ENCODE measurements around the gene RPL27.
"Not testable (repeated sequence)": the region's sequence is repeated elsewhere in the genome, so short reads cannot be mapped to it uniquely, and the experiment has no call there.

Gene RPL27

DNA sequence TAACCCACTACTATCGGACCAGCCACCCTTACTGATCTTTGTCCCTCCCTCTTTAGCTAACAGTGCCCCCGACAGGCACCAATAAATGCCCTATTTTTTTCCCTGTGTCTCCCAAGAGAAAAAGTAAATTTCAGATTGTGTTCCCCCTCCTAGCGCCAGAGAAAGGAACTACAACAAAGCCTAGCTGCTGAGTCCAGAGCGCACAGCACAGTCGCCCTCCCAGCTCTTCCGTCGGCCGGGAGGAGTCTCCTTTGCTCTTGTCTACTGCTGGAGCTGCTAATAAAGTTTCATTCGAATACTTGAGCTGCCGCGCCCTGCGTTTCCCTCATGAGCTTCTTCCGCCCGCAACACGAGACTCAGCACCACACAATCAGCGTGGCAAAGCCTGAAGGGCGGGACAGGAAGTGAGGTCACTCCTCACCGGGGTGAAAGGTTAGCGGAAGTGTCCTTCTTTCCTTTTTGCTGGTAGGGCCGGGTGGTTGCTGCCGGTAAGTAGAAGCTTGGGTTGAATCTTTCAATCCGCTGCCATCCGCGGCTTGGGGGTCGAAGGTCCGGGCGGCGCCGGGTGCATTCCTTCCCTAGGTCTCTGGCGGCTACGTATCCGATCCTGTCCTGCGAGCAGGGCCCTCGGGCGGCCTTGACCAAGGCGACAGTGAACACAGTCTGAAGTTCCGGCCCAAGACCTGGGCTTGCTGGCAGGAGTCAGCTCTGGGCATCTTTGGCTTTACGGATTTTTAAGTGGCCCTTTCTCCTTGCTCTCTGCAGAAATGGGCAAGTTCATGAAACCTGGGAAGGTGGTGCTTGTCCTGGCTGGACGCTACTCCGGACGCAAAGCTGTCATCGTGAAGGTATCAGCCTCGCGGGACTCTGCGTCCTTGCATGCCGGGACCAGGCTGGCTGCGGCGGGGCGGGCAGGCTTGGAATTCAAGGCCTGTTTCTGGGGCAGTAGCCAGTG is at the start of gene RPL27:
Gene RPL27, plus strand, starts transcription at position 436 of the 955 bp plus-strand sequence. Its CDS starts 332 bp downstream, at position 768.
- peak; percentile 100 for DNase-seq (ENCODE audit: low spot score)

GRCh38 chr17:42950044-42950783 is 48.0 kb upstream of the RPL27 start:
- DNase-seq (ENCODE audit: low spot score), result no peak

DNA sequence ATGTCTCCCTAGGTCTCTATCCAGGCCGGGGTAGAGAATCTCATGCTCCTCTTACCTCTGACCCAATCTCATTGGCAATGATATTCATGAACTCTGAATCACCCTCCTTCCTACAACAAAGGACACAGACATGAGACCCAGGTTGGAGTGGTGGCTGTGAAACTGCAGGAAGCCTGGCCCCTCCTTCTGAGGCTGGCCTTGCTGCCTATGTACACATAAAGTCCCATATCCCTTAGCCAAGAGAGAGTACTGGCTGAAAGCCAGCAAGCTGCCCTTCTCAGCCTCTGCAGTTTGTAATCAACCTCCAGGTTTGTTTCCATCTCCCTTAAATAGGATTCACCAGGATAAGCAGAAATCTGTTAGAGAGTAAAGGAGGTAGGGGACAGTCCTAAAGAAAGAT is 44.5 kb upstream of the RPL27 start:
- DNase-seq (ENCODE audit: low spot score), result no peak

GRCh38 chr17:42964161-42964932 is 33.9 kb upstream of the RPL27 start, which contains the start of gene AARSD1:
TSS of gene AARSD1 (minus strand) at chr17:42964454. CDS start at chr17:42964440, 14 bp downstream.
- peak; percentile 92 for DNase-seq (ENCODE audit: low spot score)

GRCh38 chr17:42967925-42968324 is 30.3 kb upstream of the RPL27 start:
- DNase-seq (ENCODE audit: low spot score), result no peak

DNA sequence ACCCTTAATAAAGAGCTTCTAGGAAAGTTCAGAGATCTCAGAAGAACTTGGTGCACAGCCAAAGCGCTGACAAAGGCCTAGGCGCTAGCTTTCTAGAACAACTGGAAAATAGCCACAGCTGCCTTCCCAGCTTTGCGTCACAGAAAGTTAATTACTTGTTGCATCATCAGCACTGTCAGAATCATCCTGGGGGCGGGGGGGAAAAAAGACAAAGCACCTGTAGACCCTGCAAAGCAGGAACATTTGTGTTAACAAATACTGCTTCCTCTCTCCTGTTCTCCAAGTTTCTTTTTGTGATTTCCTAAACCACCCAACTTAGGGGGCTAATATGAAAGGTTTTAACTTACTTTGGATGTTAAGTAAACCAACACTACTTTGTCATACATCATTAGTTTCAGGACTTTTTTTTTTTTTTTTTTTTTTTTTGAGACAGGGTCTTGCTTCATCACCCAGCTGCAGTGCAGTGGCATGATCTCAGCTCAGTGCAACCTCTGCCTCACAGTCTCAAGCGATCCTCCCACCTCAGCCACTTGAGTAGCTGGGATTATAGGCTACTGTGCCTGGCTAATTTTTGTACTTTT is 29.1 kb upstream of the RPL27 start:
- DNase-seq (ENCODE audit: low spot score), result no peak

DNA sequence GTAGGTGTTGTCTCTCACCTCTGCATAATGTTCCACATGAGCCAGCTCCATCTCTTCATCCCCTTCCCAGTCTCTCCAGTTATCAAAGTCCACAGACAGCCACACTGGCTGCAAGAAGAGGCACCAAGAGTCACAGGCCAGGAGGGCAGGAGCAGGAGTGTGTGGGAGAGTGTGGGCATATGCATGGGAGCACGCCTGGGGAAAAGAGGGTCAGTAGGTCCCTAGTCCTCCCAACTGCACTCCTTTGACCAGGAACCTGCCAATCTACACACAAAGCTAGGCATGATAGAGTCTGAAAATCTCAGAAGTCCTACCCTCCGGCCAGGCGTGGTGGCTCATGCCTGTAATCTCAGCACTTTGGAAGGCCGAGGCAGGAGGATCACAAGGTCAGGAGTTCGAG is 26.6 kb upstream of the RPL27 start:
- no peak for DNase-seq (ENCODE audit: low spot score)

GRCh38 chr17:42973323-42973722 is 24.9 kb upstream of the RPL27 start:
- DNase-seq (ENCODE audit: low spot score), result not testable (repeated sequence)

- DNase-seq (ENCODE audit: low spot score), result no peak
Observed at GRCh38 chr17:42975265-42975664, 23.0 kb upstream of the RPL27 start.

GRCh38 chr17:42975701-42976100 is 22.5 kb upstream of the RPL27 start:
- DNase-seq (ENCODE audit: low spot score), result not testable (repeated sequence)

DNA sequence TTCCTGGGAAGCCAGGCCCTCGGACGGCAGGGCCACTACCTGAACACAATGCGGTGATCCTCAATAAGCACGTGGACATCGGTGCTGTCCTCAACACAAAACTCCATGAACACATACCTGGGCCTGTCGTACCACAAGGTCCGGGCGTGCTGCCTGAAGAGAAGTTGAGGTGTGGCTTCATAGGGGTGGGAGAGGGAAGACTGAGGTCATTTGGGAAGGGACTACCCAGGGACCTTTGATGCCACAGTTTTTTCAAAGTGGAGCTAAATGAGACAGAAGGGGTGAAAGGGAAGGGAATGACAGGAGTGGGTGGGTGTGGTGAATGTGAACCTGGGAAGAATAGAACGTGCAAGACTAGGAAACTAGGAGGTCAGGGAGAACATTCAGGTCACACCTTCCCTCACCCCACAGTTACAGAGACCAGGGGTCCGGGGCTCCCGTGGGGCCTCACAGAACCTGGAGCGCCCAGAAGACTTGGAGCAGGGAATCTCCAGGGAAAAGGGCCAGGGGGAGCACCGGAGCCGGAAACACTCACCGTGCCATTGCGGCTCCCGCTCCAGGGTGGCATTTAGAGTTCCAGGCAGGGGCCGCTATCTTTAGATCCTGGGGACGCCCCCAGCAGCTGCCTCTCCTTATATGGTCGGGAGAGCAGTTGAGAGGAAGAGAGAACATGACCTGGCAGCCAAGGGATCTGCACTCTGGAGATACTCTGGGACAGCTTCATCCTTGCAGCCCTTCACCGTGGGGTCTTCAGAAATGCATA is 18.5 kb upstream of the RPL27 start, which contains the start of gene PTGES3L:
Gene PTGES3L, minus strand, starts transcription at position 570 of the 763 bp plus-strand sequence. Its CDS starts 27 bp downstream, at position 543.
- DNase-seq (ENCODE audit: low spot score), result peak; percentile 82

DNA sequence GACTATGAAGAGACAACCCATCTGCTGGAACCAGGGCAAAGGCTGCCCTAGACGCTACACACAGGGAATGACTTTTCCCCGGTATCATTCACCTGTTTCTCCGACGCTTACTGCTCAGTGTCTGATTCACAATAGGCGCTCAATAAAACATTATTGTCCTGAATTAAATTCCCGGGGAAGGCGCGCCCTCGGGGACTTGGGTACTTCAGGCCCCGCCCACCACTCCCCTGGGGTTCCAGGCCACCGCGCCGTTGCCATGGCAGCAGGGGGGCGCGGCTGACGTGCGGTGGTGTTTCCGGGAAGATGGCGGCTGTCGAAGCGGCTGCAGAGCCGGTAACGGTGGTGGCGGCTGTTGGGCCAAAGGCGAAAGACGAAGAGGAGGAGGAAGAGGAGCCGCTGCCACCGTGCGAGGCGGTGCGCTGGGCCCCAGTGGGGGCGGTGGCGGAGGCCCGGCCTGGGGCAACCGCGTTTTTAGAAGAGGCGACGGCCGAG is 17.9 kb upstream of the RPL27 start, which contains the start of gene RUNDC1:
Gene RUNDC1, plus strand, starts transcription at position 292 of the 492 bp plus-strand sequence. Its CDS starts 12 bp downstream, at position 304.
- DNase-seq (ENCODE audit: low spot score), result peak; percentile 90

- peak; percentile 79 for DNase-seq (ENCODE audit: low spot score)
Observed at GRCh38 chr17:42980766-42981397, 17.3 kb upstream of the RPL27 start.

- DNase-seq (ENCODE audit: low spot score), result no peak
Observed at GRCh38 chr17:42982266-42982665, 16.0 kb upstream of the RPL27 start.

GRCh38 chr17:42985225-42985624 is 13.0 kb upstream of the RPL27 start:
- no peak for DNase-seq (ENCODE audit: low spot score)

- DNase-seq (ENCODE audit: low spot score), result no peak
Observed at GRCh38 chr17:42989141-42989540, 9.1 kb upstream of the RPL27 start.

GRCh38 chr17:42989726-42990652 is 8.2 kb upstream of the RPL27 start:
- no peak for DNase-seq (ENCODE audit: low spot score)

DNA sequence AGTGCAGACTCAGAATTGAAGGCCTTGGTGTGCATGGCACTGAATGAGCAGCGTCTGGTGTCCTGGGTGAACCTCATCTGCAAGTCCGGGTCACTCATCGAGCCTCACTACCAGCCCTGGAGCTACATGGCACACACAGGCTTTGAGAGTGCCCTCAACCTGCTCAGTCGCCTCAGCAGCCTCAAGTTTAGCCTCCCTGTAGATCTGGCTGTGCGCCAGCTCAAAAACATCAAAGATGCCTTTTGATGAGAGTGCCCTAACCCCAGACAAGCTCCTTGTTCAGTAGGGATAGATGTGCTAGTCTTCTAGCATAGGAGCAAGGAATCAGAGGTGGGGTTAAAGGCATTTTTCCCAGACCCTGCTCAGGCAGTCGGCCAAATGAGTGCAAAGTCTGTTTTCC is 6.7 kb upstream of the RPL27 start:
- DNase-seq (ENCODE audit: low spot score), result no peak

DNA sequence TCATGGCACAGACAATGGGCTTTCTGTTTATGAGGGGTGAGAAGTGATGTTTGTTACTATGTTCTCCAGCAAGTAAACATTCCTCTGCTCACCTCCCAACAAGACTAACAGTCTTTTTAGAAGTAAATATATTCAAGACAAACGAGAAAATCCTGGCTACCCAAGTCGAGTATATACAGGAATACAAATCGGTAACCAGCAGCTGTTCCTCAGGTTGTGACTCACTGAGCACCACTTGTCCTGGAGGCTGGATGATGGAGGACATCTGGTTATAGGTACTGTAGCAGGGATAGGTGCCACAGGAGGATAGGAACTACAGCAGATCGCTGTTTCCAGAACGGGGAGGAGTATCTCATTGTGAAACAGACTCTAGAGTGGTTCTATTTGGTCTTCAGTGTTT is 5.3 kb upstream of the RPL27 start:
- DNase-seq (ENCODE audit: low spot score), result no peak
